Liver (tissue), 9 donors: ENCODE results near the gene DNTT. TPM values are rescaled to one million over a fixed set of nuclear protein-coding genes. Genes with fewer than 3 reads are reported as not detected.

Experiments used
- DNase-seq: peaks from one replicate; pipeline ENCODE4 v3.0.0-alpha.2; 2017; ENCODE audit warnings: low spot score
- H3K27ac ChIP-seq, 2 donors: one replicate each; pipeline ENCODE4 v1.7.0; 2013; ENCODE audit warnings: inconsistent platforms in 2 of 2, low read length in 2 of 2, control low read depth in 1 of 2, low read depth in 1 of 2, mild to moderate bottlenecking in 1 of 2
- H3K27me3 ChIP-seq, 4 donors: one replicate each; pipeline versions ENCODE4 v1.6.1 to v1.7.0; 2013; ENCODE audit warnings: low read length in 3 of 4, inconsistent platforms in 1 of 4, mild to moderate bottlenecking in 1 of 4, moderate library complexity in 1 of 4; ENCODE audit not compliant: control insufficient read depth in 4 of 4, insufficient read depth in 4 of 4
- H3K36me3 ChIP-seq, 4 donors: one replicate each; pipeline versions ENCODE4 v1.6.1 to v1.7.0; 2013; ENCODE audit warnings: low read length in 3 of 4, mild to moderate bottlenecking in 3 of 4, low read depth in 1 of 4, moderate library complexity in 1 of 4; ENCODE audit not compliant: control insufficient read depth in 4 of 4, insufficient read depth in 3 of 4
- H3K4me1 ChIP-seq, 4 donors: one replicate each; pipeline versions ENCODE4 v1.6.1 to v1.7.0; 2013; ENCODE audit warnings: low read length in 3 of 4, mild to moderate bottlenecking in 3 of 4, moderate library complexity in 1 of 4; ENCODE audit not compliant: control insufficient read depth in 4 of 4, insufficient read depth in 4 of 4
- H3K4me3 ChIP-seq, 3 donors: one replicate each; pipeline versions ENCODE4 v1.6.1 to v1.7.0; 2013; ENCODE audit warnings: low read length in 3 of 3, control low read depth in 1 of 3, low read depth in 1 of 3, mild to moderate bottlenecking in 1 of 3
- H3K9ac ChIP-seq, 2 donors: one replicate each; pipeline ENCODE4 v1.7.0; 2013; ENCODE audit warnings: low read length in 2 of 2, mild to moderate bottlenecking in 2 of 2, moderate library complexity in 2 of 2, control low read depth in 1 of 2, low read depth in 1 of 2
- H3K9me3 ChIP-seq, 4 donors: one replicate each; pipeline versions ENCODE4 v1.6.1 to v1.7.0; 2013; ENCODE audit warnings: low read length in 3 of 4; ENCODE audit not compliant: control insufficient read depth in 4 of 4
- ATF3 ChIP-seq: IDR thresholded peaks from 2 replicates; pipeline ENCODE4 v1.6.1; 2016; ENCODE audit warnings: antibody characterized with exemption
- EGR1 ChIP-seq, 2 donors: IDR thresholded peaks; 2 replicates each; pipeline ENCODE4 v1.6.1; 2016 to 2018; ENCODE audit warnings: antibody characterized with exemption in 2 of 2, low read depth in 2 of 2
- FOXA1 ChIP-seq: IDR thresholded peaks from 2 replicates; pipeline ENCODE4 v1.6.1; 2016; ENCODE audit warnings: antibody characterized with exemption
- FOXA2 ChIP-seq: IDR thresholded peaks from 2 replicates; pipeline ENCODE4 v1.6.1; 2016; ENCODE audit warnings: antibody characterized with exemption
- HNF4A ChIP-seq, 2 donors: conservative IDR thresholded peaks; 2 replicates each; pipeline ENCODE4 v1.6.1; 2016; ENCODE audit warnings: antibody characterized with exemption in 2 of 2, mild to moderate bottlenecking in 2 of 2
- HNF4G ChIP-seq: IDR thresholded peaks from 2 replicates; pipeline ENCODE4 v1.6.1; 2016; ENCODE audit warnings: antibody characterized with exemption
- JUND ChIP-seq, 2 donors: IDR thresholded peaks; 2 replicates each; pipeline ENCODE4 v1.6.1; 2016; ENCODE audit warnings: antibody characterized with exemption in 2 of 2
- NR2F2 ChIP-seq: IDR thresholded peaks from 2 replicates; pipeline ENCODE4 v1.6.1; 2016; ENCODE audit warnings: antibody characterized with exemption
- RAD21 ChIP-seq, 2 donors: IDR thresholded peaks; 2 replicates each; pipeline ENCODE4 v1.6.1; 2016; ENCODE audit warnings: antibody characterized with exemption in 2 of 2, mild to moderate bottlenecking in 2 of 2
- REST ChIP-seq: IDR thresholded peaks from 2 replicates; pipeline ENCODE4 v1.6.1; 2016; ENCODE audit warnings: antibody characterized with exemption, mild to moderate bottlenecking
- RXRA ChIP-seq, 2 donors: IDR thresholded peaks; 2 replicates each; pipeline ENCODE4 v1.6.1; 2017 to 2018; ENCODE audit warnings: antibody characterized with exemption in 2 of 2, mild to moderate bottlenecking in 1 of 2
- SP1 ChIP-seq: IDR thresholded peaks from 2 replicates; pipeline ENCODE4 v1.6.1; 2018; ENCODE audit warnings: antibody characterized with exemption, mild to moderate bottlenecking
- TAF1 ChIP-seq: conservative IDR thresholded peaks from 2 replicates; pipeline ENCODE4 v1.6.1; 2016; ENCODE audit warnings: antibody characterized with exemption, mild to moderate bottlenecking
- ZBTB33 ChIP-seq: IDR thresholded peaks from 2 replicates; pipeline ENCODE4 v1.6.1; 2016; ENCODE audit warnings: antibody characterized with exemption
- WGBS: extraction: QIAGEN DNeasy Blood & Tissue Kit; methylation state at CpG from one replicate; pipeline ENCODE4 v1.1.7; 2013; 5-methylcytosine and 5-hydroxymethylcytosine counted together
- polyA plus RNA-seq, 2 donors: library from polyadenylated mRNA; stranded (reverse) in 1 of 2; unstranded in 1 of 2; fragments of 200-250 nt in 1 of 2; fragments of >200 nt in 1 of 2; fragmentation: Nextera tagmentation in 1 of 2; extraction: Ambion mirVana in 1 of 2; gene quantifications; one replicate each; pipeline versions ENCODE4 v1.2.1 to v1.2.3, GENCODE V29; 2013 to 2015
- total RNA-seq, 2 donors: library from RNA; depleted of rRNA; stranded (reverse); fragments of >200 nt; gene quantifications; one replicate each; pipeline ENCODE4 v1.2.3, GENCODE V29; 2014
- donor health status: healthy.
- donor health status: healthy.
- donor health status: healthy.
- donor health status: healthy.
- donor health status: healthy.

Gene DNTT
- total and polyA plus RNA-seq, 4 donors, result 0.70 TPM; not detected in 3

- Histone ChIP-seq H3K4me1 (peaks cover 0 to 16% (median 9%) of the 10 kb centered on the region in 4 donors), H3K27ac (no peak overlapping the region)
- WGBS, result 83% methylated on average over 1 of the region's 1 CpG
These were observed 42.1 kb downstream of the DNTT start for GRCh38 chr10:96346295-96346694.

GRCh38 chr10:96352027-96352426 lies 47.8 kb downstream of the DNTT start:
- no peak overlapping the region for H3K27ac ChIP-seq
- H3K9ac ChIP-seq, result peak overlapping the region in 1 of 2 donors; percentile 6
- H3K27me3 ChIP-seq, result no peaks in the 10 kb centered on the region
- peaks cover 3 to 12% (median 10%) of the 10 kb centered on the region in 4 donors for H3K4me1 ChIP-seq
- DNase-seq, result no peak
- H3K9me3 ChIP-seq, result no peaks in the 10 kb centered on the region
- no peaks in the 10 kb centered on the region for H3K36me3 ChIP-seq
- no peak overlapping the region for H3K4me3 ChIP-seq
- no peak for TF ChIP-seq HNF4G
- no peak for TF ChIP-seq ATF3
- no peak for TF ChIP-seq SP1
- peak; percentile 15 to 23 for TF ChIP-seq HNF4A (conservative IDR thresholded peaks at IDR 0.05)
- peak; percentile 5 for TF ChIP-seq FOXA2
- TF ChIP-seq TAF1, result no peak
- TF ChIP-seq FOXA1, result no peak
- no peak for TF ChIP-seq RAD21 (IDR thresholded peaks at IDR 0.05)
- TF ChIP-seq RXRA (IDR thresholded peaks at IDR 0.05), result peak in 1 of 2 donors; percentile 4
- TF ChIP-seq NR2F2, result no peak
- TF ChIP-seq REST, result no peak
- TF ChIP-seq ZBTB33, result no peak
- TF ChIP-seq EGR1 (IDR thresholded peaks at IDR 0.05; ENCODE audit: low read depth in 2 of 2), result no peak

More at GRCh38 chr10:96346295-96346694, 42.1 kb downstream of the DNTT start:
- no peak overlapping the region for H3K9ac ChIP-seq
- H3K27me3 ChIP-seq, result no peaks in the 10 kb centered on the region
- H3K4me3 ChIP-seq, result no peak overlapping the region
- H3K9me3 ChIP-seq, result peaks cover 0 to 3% (median 0%) of the 10 kb centered on the region in 4 donors
- TF ChIP-seq RXRA (IDR thresholded peaks at IDR 0.05), result no peak
- TF ChIP-seq REST, result no peak
- no peak for TF ChIP-seq ZBTB33
- TF ChIP-seq FOXA1, result no peak
- no peak for TF ChIP-seq SP1
- TF ChIP-seq HNF4A (conservative IDR thresholded peaks at IDR 0.05), result no peak
- TF ChIP-seq JUND (IDR thresholded peaks at IDR 0.05), result no peak
- no peaks in the 10 kb centered on the region for H3K36me3 ChIP-seq
- no peak for DNase-seq
